GM19351 (cell line): ENCODE data around the gene TTC3.
"Not testable (repeated sequence)": the region's sequence is repeated elsewhere in the genome, so short reads cannot be mapped to it uniquely, and the experiment has no call there.

Experiments used
- ATAC-seq: cut with Tn5 transposase; IDR thresholded peaks from one replicate; pipeline ENCODE4 v1.9.1; 2021; ENCODE audit warnings: mild to moderate bottlenecking, moderate library complexity; ENCODE audit not compliant: unreplicated experiment

TTC3 gene

DNA sequence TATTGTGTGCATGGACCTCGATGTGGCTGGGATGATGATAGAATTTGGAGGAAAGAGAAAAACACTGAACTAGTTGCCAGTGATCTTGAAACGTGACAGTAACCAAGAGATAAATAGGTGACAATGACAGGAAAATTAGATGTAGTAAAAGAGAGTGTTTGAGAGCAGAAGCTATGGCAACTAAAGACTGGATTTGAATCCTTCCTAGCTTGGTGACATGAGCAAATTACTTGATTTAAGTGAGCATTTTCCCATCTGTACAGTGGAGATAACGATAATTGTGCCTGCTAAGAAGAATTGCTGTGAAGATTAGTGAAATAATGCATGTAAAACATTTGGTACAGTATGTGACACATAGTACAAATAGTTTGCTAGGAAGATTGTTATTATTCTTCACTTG lies 12.7 kb downstream of the TTC3 start:
- ATAC-seq, result no peak

DNA sequence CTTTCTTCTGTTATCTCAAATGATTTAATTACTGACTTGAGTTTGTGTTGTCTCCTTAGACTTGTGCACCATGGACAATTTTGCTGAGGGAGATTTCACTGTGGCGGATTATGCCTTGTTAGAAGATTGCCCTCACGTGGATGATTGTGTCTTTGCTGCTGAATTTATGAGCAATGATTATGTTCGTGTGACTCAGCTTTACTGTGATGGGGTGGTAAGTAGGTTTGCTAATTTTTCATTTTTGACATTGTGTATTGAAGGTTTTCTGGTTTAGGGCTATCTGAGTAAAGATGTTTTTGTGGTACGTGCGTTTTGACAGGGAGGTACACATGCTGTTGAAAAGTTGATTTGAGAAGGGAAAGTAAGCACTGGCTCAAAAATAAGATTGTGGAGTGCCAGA lies 14.1 kb downstream of the TTC3 start:
- ATAC-seq, result no peak

DNA sequence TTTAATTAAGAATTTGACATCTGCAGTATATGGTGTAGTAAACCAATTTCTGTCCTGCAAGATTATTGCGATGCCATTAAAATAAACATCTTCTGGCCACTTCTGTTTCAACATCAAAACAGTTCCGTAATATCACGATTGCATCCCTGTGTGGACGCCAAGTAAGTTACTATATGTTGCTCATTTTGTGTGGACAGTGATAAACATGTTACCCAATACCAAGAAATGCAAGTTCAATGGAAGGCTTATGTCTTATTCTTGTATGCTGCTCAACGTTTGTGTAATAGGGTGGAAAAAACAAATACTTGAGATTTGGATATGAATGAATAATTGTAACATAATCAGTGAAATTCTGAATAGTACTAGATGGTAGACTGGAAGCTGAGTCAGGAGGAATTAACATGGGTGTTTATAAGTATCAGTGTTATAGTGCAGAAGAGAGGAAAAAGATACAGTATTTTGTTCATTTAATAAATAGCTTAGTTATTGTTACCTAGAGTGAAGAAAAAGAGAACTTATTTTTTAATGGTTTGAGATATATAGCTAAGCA lies 15.2 kb downstream of the TTC3 start:
- ATAC-seq, result no peak

DNA sequence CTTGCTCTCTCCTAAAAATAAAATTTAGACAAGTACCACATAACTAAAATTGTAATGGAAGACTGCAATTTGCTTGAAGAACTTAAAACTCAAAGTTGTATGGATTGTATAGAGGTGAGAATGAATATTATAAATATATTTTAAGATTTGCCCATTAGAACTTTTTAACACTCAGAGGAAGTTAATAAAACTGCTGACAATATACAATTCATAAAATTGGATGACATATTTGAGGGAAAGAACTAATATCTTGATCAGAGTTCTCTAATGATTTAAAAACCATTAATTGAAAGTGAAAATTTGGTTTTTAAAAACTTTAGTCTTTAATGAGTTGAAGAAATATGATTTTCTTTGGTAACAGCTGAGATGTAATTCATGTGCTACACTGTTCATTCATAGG lies 20.9 kb downstream of the TTC3 start:
- no peak for ATAC-seq

DNA sequence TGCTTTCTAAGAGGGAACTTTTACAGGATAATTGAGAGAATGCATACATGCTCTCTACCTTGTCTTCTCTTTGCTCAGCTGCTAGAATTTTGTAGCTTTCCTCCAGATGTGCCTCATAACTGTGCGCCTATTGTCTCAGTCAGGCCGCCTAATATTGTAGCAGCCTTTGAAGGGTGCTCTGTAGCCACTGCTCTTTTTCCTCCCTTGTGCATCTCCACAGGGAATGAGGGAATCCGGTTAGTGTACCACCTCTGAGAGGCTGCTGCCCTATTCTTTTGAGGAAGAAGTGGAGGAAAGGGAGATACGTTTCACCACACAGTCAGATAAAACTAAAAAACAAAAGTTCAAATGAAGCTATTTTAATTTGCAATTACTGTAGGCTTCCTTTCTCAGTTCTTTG lies 22.8 kb downstream of the TTC3 start:
- no peak for ATAC-seq

DNA sequence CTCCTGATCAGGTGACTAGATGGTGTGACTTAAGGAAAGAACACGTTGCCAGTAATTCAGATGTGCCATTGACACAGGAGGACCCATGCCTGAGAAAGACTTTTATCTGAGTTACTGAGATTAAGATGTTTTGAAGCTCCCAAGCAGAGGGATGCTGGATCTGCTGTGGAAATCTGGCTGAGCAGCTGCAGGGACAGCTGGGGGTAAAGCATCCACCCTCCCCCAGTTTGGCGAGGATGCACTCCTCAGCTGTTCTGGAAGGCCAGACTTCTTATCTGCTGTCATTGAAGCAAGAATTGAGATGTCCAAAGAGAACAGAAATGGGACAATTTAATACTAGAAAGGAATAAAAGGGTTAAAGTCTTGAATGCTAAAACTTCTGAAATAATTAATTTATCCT lies 25.7 kb downstream of the TTC3 start:
- ATAC-seq, result no peak

DNA sequence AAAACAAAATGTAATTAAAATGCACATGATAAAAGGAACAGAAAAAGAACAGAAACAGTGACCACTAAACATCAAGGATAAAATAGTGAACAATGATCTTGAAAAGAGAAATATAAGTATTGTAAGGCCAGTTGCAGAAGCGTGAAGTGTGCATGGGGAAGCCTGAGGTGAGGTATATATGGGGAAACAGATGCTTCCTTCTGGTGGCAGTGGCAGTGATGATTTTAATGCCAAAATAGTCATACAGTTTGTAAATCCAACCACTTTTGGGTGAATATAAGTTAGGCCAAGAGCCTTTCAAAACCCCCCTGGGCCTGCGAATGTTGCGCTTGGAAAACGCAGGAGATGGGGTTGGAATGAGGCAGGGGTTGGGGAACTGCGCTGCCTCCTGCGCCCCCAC lies 27.3 kb downstream of the TTC3 start:
- no peak for ATAC-seq

DNA sequence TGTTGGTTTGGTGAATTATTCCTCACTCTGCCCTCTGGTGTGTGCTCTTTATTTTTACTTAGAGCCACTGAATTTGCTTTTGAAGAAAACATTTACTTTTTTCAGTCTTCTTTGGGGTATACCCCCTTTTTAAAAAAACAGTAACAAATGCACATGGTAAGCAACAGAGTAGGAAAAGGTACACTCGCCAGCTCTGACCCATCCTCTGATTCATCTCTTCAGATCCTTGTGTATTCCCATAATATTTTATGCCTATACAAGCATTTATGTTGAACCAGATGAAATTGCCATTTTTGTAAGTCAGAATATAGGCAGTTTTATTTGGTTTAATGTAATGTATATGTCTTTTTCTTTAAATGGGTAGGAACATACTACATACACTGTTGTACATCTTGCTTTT lies 28.3 kb downstream of the TTC3 start:
- no peak for ATAC-seq

DNA sequence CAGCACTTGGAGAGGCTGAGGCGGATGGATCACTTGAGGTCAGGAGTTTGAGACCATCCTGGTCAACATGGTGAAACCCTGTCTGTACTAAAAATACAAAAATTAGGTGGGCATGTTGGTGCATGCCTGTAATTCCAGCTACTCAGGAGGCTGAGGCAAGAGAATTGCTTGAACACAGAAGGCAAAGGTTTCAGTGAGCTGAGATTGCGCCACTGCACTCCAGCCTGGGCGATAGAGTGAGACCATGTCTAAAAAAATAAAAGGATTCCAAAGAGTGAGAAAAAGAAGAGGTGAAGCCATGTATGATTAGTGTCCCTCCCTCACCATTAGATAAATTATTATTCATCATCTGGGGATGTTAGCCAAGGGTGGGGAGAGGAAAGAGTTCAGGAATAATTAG lies 29.7 kb downstream of the TTC3 start:
- ATAC-seq, result not testable (repeated sequence)

DNA sequence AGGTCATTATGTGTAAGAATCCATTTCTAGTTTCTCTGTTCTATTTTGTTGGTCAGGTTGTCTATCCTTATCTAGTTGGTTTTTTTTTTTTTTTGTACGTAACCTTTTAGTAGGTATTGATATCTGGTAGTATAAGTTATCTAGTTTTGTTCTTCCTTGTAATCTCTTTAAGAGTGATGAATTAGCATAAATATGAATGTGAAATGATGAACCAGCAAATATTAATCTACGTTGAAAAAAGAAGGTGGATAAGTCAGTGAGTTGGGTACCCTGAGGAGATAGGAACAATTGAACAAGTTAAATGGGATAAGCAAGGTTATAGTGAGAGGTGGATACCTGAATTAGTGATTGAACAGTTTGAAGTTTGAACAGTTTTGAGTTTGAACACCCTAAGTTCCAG lies 33.9 kb downstream of the TTC3 start:
- ATAC-seq, result no peak

DNA sequence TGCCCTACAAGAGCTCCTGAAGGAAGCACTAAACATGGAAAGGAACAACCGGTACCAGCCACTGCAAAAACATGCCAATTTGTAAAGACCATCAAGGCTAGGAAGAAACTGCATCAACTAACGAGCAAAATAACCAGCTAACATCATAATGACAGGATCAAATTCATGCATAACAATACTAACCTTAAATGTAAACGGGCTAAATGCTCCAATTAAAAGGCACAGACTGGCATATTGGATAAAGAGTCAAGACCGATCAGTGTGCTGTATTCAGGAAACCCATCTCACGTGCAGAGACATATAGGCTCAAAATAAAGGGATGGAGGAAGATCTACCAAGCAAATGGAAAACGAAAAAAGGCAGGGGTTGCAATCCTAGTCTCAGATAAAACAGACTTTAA lies 38.0 kb downstream of the TTC3 start:
- ATAC-seq, result not testable (repeated sequence)

DNA sequence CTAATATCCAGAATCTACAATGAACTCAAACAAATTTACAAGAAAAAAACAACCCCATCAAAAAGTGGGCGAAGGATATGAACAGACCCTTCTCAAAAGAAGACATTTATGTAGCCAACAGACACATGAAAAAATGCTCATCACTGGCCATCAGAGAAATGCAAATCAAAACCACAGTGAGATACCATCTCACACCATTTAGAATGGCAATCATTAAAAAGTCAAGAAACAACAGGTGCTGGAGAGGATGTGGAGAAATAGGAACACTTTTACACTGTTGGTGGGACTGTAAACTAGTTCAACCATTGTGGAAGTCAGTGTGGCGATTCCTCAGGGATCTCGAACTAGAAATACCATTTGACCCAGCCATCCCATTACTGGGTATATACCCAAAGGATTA lies 41.2 kb downstream of the TTC3 start:
- ATAC-seq, result not testable (repeated sequence)

DNA sequence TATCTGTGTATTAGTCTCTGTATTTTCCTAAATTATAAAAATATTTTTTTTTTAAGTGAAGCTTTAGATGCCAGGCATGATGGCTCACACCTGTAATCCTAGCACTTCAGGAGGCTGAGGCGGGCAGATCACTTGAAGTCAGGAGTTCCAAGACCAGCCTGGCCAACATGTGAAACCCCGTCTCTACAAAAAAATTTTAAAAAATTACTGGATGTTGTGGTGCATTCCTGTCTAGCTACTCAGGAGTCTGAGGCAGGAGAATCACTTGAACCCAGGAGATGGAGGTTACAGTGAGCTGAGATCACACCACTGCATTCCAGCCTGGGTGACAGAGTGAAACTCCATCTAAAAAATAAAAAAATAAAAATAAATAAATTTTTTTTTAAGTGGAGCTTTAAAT lies 43.4 kb downstream of the TTC3 start:
- ATAC-seq, result not testable (repeated sequence)

DNA sequence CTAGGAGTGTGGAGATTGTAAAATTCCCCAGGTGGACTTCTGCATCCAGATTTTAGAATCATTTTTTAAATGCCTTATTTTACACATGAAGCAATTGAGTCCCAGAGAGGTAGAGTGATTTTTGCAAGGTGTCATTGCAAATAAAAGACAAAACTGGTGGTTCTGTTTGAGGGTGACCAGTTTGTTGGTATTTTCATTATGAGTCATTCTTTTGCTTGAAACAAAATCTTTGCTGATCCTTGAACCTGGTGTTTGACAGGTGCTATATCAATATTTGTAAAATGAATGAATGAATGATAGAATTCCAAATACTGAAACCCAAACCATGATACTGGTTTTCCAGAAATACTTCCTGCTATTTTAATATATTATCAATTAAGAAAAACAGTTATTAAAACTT lies 44.1 kb downstream of the TTC3 start:
- no peak for ATAC-seq

DNA sequence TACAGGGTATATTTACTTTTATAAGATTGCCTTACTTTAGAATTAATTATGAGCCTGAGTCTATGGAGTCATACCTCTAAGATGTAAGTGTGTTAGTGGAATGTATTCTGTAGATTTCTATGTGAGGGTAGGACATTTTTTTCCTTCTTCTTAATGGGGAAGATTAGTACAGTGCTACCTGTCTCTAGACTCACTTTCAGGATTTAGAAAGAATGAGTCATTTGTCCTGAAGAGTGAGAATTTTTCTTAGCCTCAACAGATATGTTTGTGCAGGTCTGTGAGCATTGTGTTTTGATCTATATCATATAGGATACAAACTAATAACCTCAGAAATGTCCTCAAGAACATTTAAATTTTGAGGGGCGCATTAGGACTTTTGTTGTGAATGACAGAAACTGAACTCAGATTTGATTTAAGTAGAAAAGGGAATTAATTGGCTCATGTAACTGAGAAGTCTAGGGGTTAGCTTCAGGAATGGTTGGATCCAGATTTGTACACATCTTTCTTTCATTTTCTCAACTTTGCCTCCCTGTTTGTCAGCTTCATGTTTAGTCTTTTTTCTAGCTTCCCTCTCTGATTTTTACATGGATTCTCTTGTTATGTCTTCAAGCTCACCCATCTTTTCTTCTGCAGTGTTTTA lies 45.3 kb downstream of the TTC3 start:
- ATAC-seq, result no peak

DNA sequence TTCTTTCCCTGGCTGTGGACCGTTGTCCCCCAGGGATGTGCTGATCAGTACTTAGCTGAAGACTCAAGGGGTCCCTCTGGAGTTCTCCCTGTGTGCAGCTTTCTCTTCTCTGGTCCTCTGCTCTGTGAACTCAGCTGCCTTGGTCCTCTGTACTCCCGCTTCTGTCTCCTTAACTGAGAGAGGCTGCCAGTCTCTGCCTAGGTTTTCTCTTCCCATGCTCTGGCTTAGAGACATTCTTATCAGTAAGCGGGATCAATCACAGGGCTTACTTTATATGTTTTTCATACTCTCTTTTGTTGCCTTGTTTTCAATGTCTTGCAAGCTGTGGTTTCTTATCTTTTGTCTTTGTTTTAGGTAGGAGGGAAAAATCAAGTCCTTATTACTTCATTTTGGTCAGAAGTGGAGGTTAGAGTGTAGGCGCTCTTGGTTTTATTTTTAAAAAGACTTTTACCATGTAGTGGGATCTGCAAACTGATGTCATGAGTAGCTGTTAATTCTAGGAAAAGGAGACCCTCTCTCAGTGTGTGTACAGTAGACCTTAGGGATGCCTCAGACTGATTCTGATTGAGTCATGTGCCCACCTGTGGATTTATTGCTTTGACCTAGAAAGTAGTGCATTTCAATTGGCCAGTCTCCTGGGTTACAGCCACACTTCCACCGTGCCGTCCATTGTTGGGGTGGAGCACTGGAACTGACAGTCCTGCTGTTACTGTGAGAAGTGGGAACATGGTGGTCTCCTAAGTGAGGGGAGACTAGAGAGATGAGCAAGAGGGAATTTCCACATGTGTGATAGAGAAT lies 46.6 kb downstream of the TTC3 start:
- ATAC-seq, result no peak

DNA sequence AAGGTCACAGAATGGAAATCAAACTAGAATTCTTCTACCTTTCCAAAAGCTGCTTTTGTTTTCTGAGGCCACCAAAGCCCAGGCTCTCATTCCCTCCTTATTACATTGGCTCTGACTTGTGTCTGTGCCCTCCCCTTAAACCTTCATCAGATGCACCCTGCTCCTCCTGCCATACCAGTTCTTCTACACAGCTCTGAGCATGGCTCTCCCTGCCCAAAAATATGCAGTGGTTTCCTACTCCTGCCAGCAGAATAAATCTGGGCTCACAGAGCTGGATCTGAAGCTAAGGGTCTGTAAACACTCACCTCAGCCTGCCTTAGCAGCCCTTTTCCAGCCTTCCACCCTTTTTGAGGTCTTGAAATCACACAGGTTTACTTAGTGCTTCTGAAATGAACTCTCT lies 55.0 kb downstream of the TTC3 start:
- ATAC-seq, result no peak

DNA sequence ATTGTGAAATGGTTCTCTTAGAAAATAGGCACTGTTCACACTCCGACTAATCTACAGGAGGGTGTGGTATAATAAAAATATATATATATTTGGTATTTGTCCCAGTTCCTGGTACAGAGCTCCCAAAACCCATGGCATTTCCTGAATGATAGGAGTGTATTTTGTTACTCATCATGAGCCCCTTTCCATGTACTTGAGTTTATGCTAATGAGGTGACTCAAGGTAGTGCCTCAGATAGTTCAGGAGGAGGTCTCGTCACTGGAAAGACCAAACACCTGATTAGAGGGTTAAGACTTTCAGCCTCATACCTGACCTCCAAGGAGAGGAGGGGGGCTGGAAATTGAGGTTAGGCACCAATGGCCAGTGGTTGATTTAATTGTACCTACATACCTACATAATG lies 57.9 kb downstream of the TTC3 start:
- ATAC-seq, result no peak

DNA sequence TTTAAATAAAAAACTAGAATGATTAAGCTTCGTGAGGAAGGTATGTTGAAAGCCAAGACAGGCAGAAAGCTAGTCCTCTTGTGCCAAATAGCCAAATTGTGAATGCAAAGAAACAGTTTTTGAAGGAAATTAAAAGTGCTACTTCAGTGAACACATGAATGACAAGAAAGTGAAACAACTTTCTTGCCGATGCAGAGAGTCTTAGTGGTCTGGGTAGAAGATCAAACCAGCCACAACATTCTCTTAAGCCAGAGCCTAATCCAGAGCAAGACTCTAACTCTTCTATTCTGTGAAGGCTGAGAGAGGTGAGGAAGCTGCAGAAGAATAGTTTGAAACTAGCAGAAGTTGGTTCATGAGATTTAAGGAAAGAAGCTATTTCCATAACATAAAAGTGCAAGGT lies 63.2 kb downstream of the TTC3 start:
- ATAC-seq, result no peak

DNA sequence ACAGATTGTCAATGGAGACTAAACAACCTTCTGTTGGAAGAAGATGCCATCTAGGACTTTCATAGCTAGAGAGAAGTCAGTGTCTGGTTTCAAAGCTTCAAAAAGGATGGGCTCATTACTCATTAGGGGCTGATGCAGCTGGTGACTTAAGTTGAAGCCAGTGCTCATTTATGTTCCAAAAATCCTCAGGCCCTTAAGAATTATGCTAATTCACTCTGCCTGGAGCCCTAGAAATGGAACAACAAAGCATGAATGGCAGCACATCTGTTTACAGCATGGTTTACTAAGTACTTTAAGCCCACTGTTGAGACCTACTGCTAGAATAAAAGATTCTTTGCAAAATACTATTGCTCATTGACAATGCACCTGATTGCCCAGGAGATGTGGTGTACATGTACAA lies 63.7 kb downstream of the TTC3 start:
- ATAC-seq, result no peak

DNA sequence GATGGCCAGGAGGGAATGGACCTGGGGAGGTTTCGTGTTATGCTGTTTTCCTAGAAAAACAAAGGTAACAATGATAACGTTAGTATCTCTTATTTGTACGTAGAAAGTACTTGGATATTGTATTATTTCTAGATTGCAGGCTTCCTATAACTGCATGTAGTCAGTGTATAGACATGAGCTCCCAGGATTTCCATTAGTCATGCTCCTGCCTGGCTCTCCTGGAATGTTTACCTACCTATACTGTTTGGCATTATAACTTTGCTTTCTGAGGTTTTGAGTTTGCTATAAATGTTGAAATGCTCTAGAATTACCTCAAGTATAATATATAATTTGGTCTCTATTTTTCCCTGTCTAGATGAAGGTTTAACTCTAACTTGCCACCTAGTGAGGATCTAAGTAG lies 66.1 kb downstream of the TTC3 start:
- ATAC-seq, result no peak

DNA sequence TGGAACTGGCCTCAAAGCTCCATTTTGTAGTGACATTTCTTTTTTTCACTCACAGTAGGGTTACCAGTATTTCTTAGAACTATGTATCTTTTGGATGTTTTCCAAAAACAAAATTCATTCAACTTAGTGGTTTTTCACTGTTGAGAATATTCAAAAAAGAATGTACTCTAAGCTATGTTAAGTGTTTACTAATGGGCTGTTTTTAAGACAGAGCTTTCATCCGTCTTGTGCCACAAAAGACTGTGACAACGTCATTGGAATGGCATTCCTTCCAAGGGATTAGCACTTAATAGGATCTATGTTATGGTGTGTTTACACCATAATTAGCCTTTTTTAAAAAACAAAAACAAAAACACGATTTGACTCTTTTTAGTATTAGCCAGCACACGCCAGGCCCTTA lies 66.8 kb downstream of the TTC3 start:
- no peak for ATAC-seq
